Right lobe of liver (tissue), 6 donors: Measurements from ENCODE around the gene PRKCA. TPM values are rescaled to one million over a fixed set of nuclear protein-coding genes. Genes with fewer than 3 reads are reported as not detected.

Source experiments
- ATAC-seq, 4 donors: fragments of 200-7000 bp; cut with Tn5 transposase; one replicate each; pipeline ENCODE4 v1.9.1; 2020; ENCODE audit warnings: mild to moderate bottlenecking in 4 of 4, moderate library complexity in 4 of 4
- DNase-seq, 3 donors: peaks; one replicate each; pipeline ENCODE4 v3.0.0-alpha.2; 2020
- H3K27ac ChIP-seq, 3 donors: fragments of 200-600 bp; one replicate each; pipeline ENCODE4 v1.8.0; 2022
- H3K27me3 ChIP-seq, 2 donors: fragments of 200-600 bp; one replicate each; pipeline ENCODE4 v1.8.0; 2022
- H3K36me3 ChIP-seq, 4 donors: fragments of 200-600 bp; sonication (generic) in 1 of 4; one replicate each; pipeline versions ENCODE4 v1.5.1 to v1.8.0; 2017 to 2022; ENCODE audit warnings: control low read depth in 1 of 4
- H3K4me1 ChIP-seq, 4 donors: fragments of 200-600 bp; sonication (generic) in 1 of 4; one replicate each; pipeline versions ENCODE4 v1.5.1 to v1.8.0; 2017 to 2022; ENCODE audit warnings: control low read depth in 1 of 4
- H3K4me3 ChIP-seq, 3 donors: fragments of 200-600 bp; one replicate each; pipeline ENCODE4 v1.8.0; 2022
- H3K9me3 ChIP-seq, 4 donors: fragments of 200-600 bp; sonication (generic) in 1 of 4; one replicate each; pipeline versions ENCODE4 v1.5.1 to v1.8.0; 2017 to 2022; ENCODE audit warnings: control low read depth in 1 of 4
- CTCF ChIP-seq, 4 donors: fragments of 200-600 bp in 3 of 4; fragments of 450-650 bp in 1 of 4; IDR thresholded peaks; one replicate each; pipeline versions ENCODE4 v1.5.1 to v1.8.0; 2016 to 2022; ENCODE audit warnings: antibody characterized with exemption in 4 of 4, mild to moderate bottlenecking in 2 of 4
- POLR2A ChIP-seq: fragments of 450-650 bp; IDR thresholded peaks from one replicate; pipeline ENCODE4 v1.6.1; 2017; ENCODE audit warnings: antibody characterized with exemption, mild to moderate bottlenecking
- WGBS: methylation state at CpG from one replicate; pipeline ENCODE4 v1.1.6; 2018; ENCODE audit warnings: low coverage, low lambda C conversion rate; ENCODE audit not compliant: insufficient coverage; ENCODE audit errors: missing lambda C conversion rate; 5-methylcytosine and 5-hydroxymethylcytosine counted together
- intact Hi-C, 2 donors: fragments of 100-400 bp; cut with DNase I; formaldehyde crosslinking; loops; one replicate each; pipeline versions ENCODE4 v1.11.2 to v1.14.1; 2022
- total RNA-seq, 6 experiments: library from RNA; depleted of rRNA in 2 of 6; stranded (reverse); fragments of >200 nt in 2 of 6; fragmentation: NEBNext Ultra II Directional in 3 of 6; extraction: Animal tissue kit (Norgen Biotek cat#: 25700) in 3 of 6; gene quantifications; one replicate each; pipeline versions ENCODE4 v1.1.0 to v1.2.4, GENCODE V29; 2016 to 2023
- donor health status: DM: no; HTN: yes; CAD: no.
- donor health status: DM: no; HTN: no; CAD: no.
- donor health status: DM: no; HTN: no; CAD: no.
- donor health status: DM: no; HTN: yes; CAD: no.
- donor health status: DM: no; HTN: yes; CAD: no.

Gene PRKCA
- total RNA-seq, 6 experiments from 2014 or later, result 11.7 to 23.0 (median 18.7) TPM

- no peak for DNase-seq
- intact Hi-C loops, result no loop called here
- Histone ChIP-seq H3K4me3 (no peak overlapping the region), H3K4me1 (peaks cover 0 to 5% (median 0%) of the 10 kb centered on the region in 4 donors), H3K27me3 (no peaks in the 10 kb centered on the region), H3K9me3 (no peaks in the 10 kb centered on the region), H3K27ac (no peak overlapping the region), H3K36me3 (no peaks in the 10 kb centered on the region)
- 60% methylated on average over 2 of the region's 5 CpGs for WGBS
- peak in 2 of 4 donors; percentile 10 to 15 for ATAC-seq
- no peak for TF ChIP-seq CTCF (IDR thresholded peaks at IDR 0.05)
- TF ChIP-seq POLR2A, result no peak
These were observed 130.7 kb downstream of the PRKCA start for GRCh38 chr17:66432996-66433551.

- H3K27ac ChIP-seq, result no peak overlapping the region
- 80% methylated on average over 2 of the region's 10 CpGs for WGBS
- ATAC-seq (no peak), DNase-seq (no peak)
- peaks cover 0 to 5% (median 0%) of the 10 kb centered on the region in 4 donors for H3K4me1 ChIP-seq
- no peaks in the 10 kb centered on the region for H3K9me3 ChIP-seq
- no peak overlapping the region for H3K4me3 ChIP-seq
- intact Hi-C loops, result no loop called here
- no peaks in the 10 kb centered on the region for H3K27me3 ChIP-seq
- TF ChIP-seq CTCF (IDR thresholded peaks at IDR 0.05) (no peak), POLR2A (no peak)
- H3K36me3 ChIP-seq, result no peaks in the 10 kb centered on the region
These were observed 132.8 kb downstream of the PRKCA start for GRCh38 chr17:66435182-66435581.

- no peak overlapping the region for H3K27ac ChIP-seq
- intact Hi-C loops, result no loop called here
- H3K4me3 ChIP-seq, result no peak overlapping the region
- no peaks in the 10 kb centered on the region for H3K27me3 ChIP-seq
- no peak for TF ChIP-seq CTCF (IDR thresholded peaks at IDR 0.05)
- TF ChIP-seq POLR2A, result no peak
- no peak for DNase-seq
- WGBS, result 81% methylated on average over 6 of the region's 6 CpGs
- no peaks in the 10 kb centered on the region for H3K9me3 ChIP-seq
- ATAC-seq, result no peak
- H3K36me3 ChIP-seq, result no peaks in the 10 kb centered on the region
- H3K4me1 ChIP-seq, result no peaks in the 10 kb centered on the region
These were observed 134.2 kb downstream of the PRKCA start for GRCh38 chr17:66436631-66437030.

- no peak for ATAC-seq
- Histone ChIP-seq H3K36me3 (no peaks in the 10 kb centered on the region), H3K27ac (no peak overlapping the region), H3K4me3 (no peak overlapping the region), H3K27me3 (no peaks in the 10 kb centered on the region), H3K4me1 (no peaks in the 10 kb centered on the region), H3K9me3 (no peaks in the 10 kb centered on the region)
- intact Hi-C loops, result no loop called here
- no peak for TF ChIP-seq POLR2A
- no peak for DNase-seq
- 52% methylated on average over 5 of the region's 5 CpGs for WGBS
These were observed 135.1 kb downstream of the PRKCA start for GRCh38 chr17:66437476-66438026.

- intact Hi-C loops, result no loop called here
- peak in 1 of 4 donors; percentile 17 for ATAC-seq
- no peak for TF ChIP-seq POLR2A
- TF ChIP-seq CTCF (IDR thresholded peaks at IDR 0.05), result no peak
- Histone ChIP-seq H3K36me3 (no peaks in the 10 kb centered on the region), H3K27ac (no peak overlapping the region), H3K4me3 (no peak overlapping the region), H3K27me3 (no peaks in the 10 kb centered on the region), H3K4me1 (no peaks in the 10 kb centered on the region), H3K9me3 (no peaks in the 10 kb centered on the region)
- no peak for DNase-seq
- 63% methylated on average over 7 of the region's 7 CpGs for WGBS
These were observed 135.7 kb downstream of the PRKCA start for GRCh38 chr17:66438101-66438500.
